GM12892 (cell line): Measurements from ENCODE around the gene NEK2.

Experiments
- POLR2A ChIP-seq: IDR thresholded peaks from 2 replicates; pipeline ENCODE4 v1.6.1; 2011; ENCODE audit warnings: low read depth, low read length, control low read depth
- POLR2AphosphoS5 ChIP-seq: IDR thresholded peaks from 2 replicates; pipeline ENCODE4 v1.6.1; 2011; ENCODE audit warnings: low read depth, low read length, control low read depth
- TAF1 ChIP-seq: IDR thresholded peaks from 2 replicates; pipeline ENCODE4 v1.6.1; 2011; ENCODE audit warnings: low read depth, mild to moderate bottlenecking, control low read depth, low read length, borderline replicate concordance

DNA sequence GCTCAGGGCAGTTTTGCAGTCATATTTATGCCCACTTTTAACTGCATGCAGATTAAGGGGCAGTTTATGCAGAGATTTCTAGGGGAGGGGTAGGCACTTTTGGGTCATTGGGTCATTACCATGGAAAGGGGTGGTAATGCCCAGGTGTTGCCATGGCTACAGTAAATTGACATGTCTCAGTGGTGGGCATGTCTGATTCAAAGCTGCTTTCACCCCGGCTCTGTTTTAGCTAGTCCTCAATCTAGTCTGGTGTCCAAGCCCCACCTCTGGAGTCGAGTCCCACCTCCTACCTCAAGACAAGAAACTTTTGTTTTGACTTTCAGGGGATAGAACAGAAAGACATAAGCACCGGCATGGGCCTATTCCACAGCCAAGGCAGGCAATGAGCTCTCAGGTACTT, 8.9 kb upstream of the NEK2 start:
- TF ChIP-seq POLR2A (no peak), POLR2AphosphoS5 (no peak), TAF1 (no peak)
